Measurements from ENCODE around the gene CHST8.
A peak's percentile ranks its signal among the peaks of the same experiment; 100 is the strongest.

The CHST8 gene

DNA sequence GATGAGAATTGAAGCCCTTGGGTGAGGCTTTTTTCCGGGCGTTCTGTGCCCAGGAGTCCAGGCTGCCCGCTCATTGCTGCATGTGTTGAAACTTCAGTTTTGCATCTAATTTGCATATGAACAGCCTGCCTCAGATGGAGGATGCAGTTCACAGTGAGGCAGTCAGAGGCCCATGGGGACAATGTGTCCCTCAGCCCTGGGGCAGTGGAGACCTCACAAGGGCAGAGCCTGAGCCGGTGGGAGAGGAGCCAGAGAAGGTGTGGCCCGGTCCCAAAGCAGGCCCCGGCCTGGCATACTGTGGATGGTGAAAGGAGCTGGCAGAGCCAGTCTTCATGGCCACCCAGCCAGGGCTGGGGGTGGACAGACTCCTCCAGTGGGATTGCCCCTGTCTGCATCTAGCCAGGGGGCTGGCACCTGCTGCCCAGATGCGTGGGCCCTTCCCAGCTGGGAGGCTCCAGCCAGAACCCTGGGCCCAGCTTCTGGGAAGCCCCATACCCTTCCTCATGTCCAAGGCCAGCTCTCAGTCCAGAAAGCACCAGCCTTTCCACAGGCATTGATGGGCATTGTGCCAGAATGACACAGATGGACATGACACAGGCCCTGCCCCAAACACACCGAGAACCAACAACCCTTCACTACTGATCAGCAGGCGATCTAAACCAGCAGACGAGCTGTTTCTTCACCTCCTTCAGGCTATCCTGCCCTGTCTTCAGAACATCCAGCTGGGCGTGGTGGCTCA, 142.0 kb downstream of the CHST8 start:
- TF ChIP-seq GATA3 (IDR thresholded peaks at IDR 0.05; ENCODE audit: low read depth, low read length) (no peak; the same call in 1 of the 2 replicates), GATA2 (IDR thresholded peaks at IDR 0.05; ENCODE audit: low read depth, low read length) (peak; percentile 94)

GRCh38 chr19:33766623-33767022, 144.9 kb downstream of the CHST8 start:
- TF ChIP-seq GATA3 (IDR thresholded peaks at IDR 0.05; ENCODE audit: low read depth, low read length), result no peak
- TF ChIP-seq GATA2 (IDR thresholded peaks at IDR 0.05; ENCODE audit: low read depth, low read length), result no peak

DNA sequence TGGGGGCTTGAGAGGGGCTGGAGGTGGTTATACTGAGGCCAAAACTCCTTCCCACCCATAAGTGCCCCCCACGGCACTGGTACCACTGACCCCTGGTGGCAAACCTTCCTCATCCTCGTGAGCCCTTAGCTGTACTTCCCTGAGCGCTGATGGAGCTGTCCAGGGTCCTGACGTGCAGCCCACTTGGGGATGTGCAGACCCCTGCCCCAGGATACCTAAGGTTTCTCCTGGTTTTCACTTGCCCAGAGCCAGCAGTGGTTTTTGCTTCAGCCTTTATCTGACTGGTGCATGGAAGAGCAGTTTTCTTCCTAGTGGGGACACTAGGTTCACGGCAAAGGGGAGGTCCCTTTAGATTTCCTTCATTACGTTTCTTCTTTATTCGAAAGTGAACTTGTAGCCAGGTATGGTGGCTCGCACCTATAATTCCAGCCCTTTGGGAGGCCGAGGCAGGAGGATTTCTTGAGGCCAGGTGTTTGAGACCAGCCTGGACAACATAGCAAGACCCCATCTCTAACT, 146.2 kb downstream of the CHST8 start:
- TF ChIP-seq GATA2 (IDR thresholded peaks at IDR 0.05; ENCODE audit: low read depth, low read length) (no peak), GATA3 (IDR thresholded peaks at IDR 0.05; ENCODE audit: low read depth, low read length) (no peak)

GRCh38 chr19:33769208-33769607, 147.5 kb downstream of the CHST8 start:
- TF ChIP-seq GATA3 (IDR thresholded peaks at IDR 0.05; ENCODE audit: low read depth, low read length) (no peak), GATA2 (IDR thresholded peaks at IDR 0.05; ENCODE audit: low read depth, low read length) (no peak)

- TF ChIP-seq GATA3 (IDR thresholded peaks at IDR 0.05; ENCODE audit: low read depth, low read length) (no peak), GATA2 (IDR thresholded peaks at IDR 0.05; ENCODE audit: low read depth, low read length) (no peak)
Measured at GRCh38 chr19:33770107-33770506, 148.4 kb downstream of the CHST8 start.

DNA sequence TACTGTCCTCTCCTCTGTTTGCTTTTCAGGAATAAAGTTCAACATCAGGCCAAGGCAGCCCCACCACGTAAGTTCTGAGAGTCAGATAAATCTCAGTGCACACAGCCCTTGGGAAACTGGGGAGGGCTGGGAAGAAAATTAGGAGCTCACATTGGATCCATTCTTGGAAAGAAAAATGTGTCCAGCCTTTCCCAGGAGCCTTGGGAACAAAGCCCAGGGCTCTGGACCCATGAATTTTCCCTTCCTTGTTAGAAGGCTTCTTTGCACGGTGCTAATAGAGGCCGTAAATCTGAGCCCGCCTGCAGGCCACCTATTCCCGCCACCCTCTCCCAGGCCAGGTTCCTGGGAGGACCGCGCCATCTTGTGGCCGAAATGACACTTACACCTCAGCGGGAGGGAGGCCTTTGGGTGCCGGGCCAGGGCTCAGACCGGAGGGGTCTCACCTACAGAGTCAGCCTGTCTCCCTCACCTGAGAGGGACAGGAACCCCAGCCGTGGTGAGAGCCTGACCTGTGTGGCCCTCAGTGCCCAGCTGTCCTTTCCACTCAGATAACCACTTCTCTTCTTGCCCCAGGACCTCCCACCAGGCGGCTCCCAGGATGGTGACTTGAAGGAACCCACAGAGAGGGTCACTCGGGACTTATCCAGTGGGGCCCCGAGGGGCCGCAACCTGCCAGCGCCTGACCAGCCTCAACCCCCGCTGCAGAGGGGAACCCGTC, 149.8 kb downstream of the CHST8 start:
- TF ChIP-seq GATA2 (IDR thresholded peaks at IDR 0.05; ENCODE audit: low read depth, low read length) (no peak), GATA3 (IDR thresholded peaks at IDR 0.05; ENCODE audit: low read depth, low read length) (no peak)

GRCh38 chr19:33772102-33772857, 150.5 kb downstream of the CHST8 start:
- TF ChIP-seq GATA3 (IDR thresholded peaks at IDR 0.05; ENCODE audit: low read depth, low read length) (no peak), GATA2 (IDR thresholded peaks at IDR 0.05; ENCODE audit: low read depth, low read length) (no peak)

DNA sequence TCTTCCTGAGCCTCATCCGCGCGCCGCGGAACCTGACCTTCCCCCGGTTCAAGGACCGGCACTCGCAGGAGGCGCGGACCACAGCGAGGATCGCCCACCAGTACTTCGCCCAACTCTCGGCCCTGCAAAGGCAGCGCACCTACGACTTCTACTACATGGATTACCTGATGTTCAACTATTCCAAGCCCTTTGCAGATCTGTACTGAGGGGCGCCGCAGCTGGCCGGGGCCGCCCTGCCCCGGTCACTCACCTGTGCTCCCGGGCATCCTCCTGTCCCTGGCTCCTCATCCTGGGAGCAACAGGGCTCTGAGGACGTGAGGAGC, 151.1 kb downstream of the CHST8 start:
- TF ChIP-seq GATA2 (IDR thresholded peaks at IDR 0.05; ENCODE audit: low read depth, low read length) (no peak), GATA3 (IDR thresholded peaks at IDR 0.05; ENCODE audit: low read depth, low read length) (no peak)

DNA sequence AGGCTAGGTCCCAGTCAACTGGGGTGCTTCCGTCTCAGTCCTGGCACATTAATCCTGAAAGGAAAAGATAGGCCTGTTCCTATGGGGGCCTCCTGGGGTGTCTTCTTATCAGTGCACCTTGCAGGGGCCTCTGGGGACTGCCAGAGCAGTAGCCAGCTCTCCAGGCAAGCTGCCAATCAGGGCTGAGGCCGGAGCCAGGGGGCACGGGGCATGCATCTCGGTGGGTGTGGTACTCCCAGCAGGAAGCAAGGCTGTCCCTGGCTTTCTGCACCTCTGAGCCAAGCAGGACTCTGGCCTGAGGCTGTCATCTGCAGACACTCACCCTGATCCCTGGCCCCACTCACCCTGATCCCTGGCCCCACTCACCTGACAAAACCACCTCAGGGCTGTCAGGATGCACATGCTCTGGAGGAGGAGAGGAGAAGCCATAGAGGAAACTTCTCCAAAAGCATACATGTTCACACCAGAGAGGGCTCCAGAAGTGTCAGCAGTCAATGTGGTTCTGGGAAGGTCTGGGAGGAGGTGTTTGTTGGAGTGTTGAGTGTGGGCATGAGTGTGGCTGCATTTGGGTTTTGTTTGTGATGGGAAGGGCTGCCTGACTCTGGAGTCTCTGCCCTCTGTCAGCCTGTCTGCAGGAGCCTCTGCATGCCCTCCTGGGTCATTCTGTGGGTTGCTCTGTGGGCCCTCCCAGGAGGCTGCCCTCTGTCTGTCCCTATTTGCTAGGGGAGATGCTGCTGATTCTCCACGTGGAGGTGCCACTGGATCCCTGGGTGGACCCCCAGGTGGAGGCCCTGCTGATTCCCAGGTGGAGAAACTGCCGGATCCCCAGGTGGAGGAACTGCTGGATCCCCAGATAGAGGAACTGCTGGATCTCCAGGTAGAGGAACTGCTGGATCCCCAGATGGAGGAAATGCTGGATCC, 152.2 kb downstream of the CHST8 start:
- TF ChIP-seq GATA3 (IDR thresholded peaks at IDR 0.05; ENCODE audit: low read depth, low read length) (no peak), GATA2 (IDR thresholded peaks at IDR 0.05; ENCODE audit: low read depth, low read length) (peak; percentile 64)

GRCh38 chr19:33774751-33775150, 153.0 kb downstream of the CHST8 start:
- TF ChIP-seq GATA2 (IDR thresholded peaks at IDR 0.05; ENCODE audit: low read depth, low read length) (no peak), GATA3 (IDR thresholded peaks at IDR 0.05; ENCODE audit: low read depth, low read length) (no peak)

DNA sequence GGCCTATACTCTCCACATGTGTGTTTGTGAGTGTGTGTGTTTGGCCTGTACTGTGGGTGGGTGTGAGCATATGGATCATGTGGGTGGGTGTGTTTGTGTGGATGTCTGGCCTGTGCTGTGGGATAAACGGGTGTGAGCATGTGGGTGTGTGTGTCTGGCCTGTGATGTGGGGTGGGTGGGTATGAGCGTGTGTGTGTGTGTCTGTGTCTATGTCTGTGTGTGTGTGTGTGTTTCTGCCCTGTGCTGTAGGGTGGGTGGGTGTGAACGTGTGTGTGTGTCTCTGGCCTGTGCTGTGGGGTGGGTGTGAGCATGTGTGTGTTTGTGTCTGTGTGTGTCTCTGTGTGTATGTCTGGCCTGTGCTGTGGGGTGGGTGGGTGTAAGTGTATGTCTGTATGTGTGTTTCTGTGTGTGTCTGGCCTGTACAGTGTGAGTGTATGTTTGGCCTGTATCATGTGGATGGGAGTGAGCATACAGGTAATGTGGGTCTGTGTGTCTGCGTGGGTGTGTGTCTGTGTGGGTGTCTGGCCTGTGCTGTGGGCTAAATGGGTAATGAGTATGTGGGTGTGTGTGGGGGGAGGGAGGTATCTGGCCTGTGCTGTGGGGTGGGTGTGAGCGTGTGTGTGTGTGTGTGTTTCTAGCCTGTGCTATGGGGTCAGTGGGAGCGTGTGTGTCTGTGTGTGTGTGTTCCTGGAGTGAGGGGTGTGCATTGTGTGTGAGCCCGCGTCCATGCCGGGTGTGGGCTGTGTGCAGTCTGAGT, 154.2 kb downstream of the CHST8 start:
- TF ChIP-seq GATA2 (IDR thresholded peaks at IDR 0.05; ENCODE audit: low read depth, low read length) (no peak), GATA3 (IDR thresholded peaks at IDR 0.05; ENCODE audit: low read depth, low read length) (no peak)

GRCh38 chr19:33777351-33777750, 155.6 kb downstream of the CHST8 start:
- TF ChIP-seq GATA2 (IDR thresholded peaks at IDR 0.05; ENCODE audit: low read depth, low read length), result no peak
- TF ChIP-seq GATA3 (IDR thresholded peaks at IDR 0.05; ENCODE audit: low read depth, low read length), result no peak

GRCh38 chr19:33777753-33778088, 156.0 kb downstream of the CHST8 start:
- TF ChIP-seq GATA3 (IDR thresholded peaks at IDR 0.05; ENCODE audit: low read depth, low read length), result no peak
- no peak for TF ChIP-seq GATA2 (IDR thresholded peaks at IDR 0.05; ENCODE audit: low read depth, low read length)
